Stimulated activated CD4-positive, alpha-beta T cell treated with anti-CD3 and anti-CD28 coated beads, Interleukin-12 subunit alpha, Interleukin-12 subunit beta, amount 100 ng/mL, for 24 hours (primary cell): ENCODE measurements around the gene CCNA1.

Experiments used
- DNase-seq, 2 experiments: peaks; one replicate each; pipeline ENCODE4 v3.0.0-alpha.2; 2020; ENCODE audit warnings: low read depth in 2 of 2

The CCNA1 gene

DNA sequence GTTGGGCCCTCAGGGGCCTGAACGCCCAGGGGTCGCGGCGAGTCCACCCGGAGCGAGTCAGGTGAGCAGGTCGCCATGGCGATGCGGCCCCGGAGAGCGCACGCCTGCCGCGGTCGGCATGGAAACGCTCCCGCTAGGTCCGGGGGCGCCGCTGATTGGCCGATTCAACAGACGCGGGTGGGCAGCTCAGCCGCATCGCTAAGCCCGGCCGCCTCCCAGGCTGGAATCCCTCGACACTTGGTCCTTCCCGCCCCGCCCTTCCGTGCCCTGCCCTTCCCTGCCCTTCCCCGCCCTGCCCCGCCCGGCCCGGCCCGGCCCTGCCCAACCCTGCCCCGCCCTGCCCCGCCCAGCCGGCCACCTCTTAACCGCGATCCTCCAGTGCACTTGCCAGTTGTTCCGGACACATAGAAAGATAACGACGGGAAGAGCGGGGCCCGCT is at the start of gene CCNA1:
TSS of gene CCNA1 (plus strand) at position 390 of the 439 bp plus-strand sequence. CDS start 562 bp downstream, outside the sequence.
- peak in 1 of 2 experiments; percentile 11 for DNase-seq

DNA sequence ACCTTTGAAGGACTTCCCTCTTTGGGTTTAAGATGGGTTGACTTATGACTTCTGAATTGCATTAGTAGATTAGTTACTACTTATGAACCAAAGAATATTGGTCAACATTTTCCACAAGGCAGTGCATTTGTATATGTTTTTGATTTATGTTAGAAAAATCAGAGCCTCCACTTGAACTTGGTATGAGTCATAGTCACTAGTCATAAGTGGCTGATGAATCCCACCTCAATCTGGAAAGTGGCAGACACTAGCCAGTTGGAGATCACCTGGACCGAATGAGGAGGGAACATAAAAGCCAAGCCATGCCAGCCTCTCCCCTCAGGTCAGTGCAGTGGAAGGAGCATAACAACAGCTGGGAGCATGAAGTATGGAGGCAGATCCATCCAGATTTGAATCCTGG is 46.8 kb upstream of the CCNA1 start:
- no peak for DNase-seq

DNA sequence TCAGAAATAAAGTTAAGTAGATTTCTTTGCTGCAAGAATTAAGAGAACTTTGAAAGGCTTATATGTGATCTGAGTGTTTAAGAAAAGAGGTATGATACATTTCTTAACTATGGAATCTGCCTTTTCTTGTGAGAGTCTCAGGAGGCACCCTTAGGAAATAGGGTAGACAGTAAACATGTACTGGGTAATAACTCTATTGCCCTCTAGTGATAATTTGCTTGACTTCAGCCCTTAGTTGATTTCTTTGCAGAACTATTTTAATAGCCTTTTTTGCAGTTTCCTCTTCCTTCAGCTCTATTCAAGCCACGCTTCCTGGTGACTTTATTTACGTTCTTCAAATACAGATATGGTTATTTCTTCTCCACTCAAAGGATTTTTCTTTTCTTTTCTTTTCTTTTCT is 37.0 kb upstream of the CCNA1 start:
- DNase-seq = no peak

DNA sequence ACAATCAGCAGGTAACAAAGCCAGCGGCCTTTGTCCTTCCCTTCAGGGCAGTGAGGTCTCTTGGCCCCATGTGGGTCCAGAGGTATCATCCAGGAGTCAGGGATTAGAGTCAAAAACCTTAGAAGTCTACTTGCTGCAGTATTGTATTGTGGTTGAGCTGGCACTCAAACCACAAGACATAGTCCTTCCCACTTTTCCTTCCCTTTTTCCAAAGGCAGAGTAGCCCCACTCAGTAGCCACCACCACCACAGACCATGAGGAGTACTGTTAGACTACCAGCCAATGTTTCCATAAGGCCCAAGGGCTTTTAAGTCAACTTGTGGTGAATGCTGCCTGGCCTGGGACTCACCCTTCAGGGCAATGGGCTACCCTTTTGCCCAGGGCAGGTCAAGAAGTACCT is 27.1 kb upstream of the CCNA1 start:
- no peak for DNase-seq

DNA sequence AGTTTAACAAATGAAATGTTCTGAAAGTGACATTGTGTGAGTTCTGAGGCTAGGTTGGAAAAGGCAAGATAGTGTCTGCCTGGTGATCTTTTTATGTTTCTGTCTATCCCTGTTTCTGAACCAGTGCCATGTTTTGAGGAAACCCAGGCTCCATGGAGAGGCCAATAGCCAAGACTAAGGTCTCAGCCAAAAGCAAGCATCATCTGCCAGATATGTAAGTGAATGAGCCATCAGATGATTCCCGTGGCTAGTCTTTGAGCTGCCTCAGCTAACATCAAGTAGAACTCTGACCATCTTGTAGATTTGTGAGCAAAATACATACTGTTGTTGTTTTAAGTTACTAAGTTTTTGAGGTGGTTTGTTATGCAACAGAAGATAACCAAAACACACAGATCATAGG is 19.6 kb upstream of the CCNA1 start:
- DNase-seq = no peak

DNA sequence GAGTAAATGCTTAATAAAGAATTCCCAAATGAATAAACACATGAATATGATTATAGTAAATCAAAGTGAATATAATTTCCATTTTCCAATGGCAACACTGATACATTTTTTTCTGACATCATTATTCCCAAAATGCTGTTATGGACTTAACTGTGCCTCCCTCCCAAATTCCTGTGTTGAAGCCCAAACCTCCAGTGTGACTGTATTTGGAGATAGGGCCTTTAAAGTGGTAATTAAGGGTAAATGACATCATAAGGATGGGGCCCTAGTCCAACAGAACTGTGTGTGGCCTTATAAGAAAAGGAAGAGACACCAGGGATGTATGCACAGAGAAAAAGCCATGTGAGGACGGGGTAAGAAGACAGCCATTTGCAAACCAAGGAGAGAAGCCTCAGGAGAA is 19.1 kb upstream of the CCNA1 start:
- DNase-seq = no peak

DNA sequence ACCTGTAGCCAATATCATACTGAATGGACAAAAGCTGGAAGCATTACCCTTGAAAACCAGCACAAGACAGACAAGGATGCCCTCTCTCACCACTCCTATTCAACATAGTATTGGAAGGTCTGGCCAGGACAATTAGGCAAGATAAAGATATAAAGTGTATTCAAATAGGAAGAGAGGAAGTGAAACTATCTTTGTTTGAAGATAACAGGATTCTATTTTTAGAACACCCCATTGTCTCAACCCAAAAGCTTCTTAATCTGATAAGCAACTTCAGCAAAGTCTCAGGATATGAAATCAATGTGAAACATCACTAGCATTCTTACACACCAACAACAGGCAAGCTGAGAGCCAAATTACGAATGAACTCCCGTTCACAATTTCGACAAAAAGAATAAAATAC is 17.8 kb upstream of the CCNA1 start:
- DNase-seq = no peak

DNA sequence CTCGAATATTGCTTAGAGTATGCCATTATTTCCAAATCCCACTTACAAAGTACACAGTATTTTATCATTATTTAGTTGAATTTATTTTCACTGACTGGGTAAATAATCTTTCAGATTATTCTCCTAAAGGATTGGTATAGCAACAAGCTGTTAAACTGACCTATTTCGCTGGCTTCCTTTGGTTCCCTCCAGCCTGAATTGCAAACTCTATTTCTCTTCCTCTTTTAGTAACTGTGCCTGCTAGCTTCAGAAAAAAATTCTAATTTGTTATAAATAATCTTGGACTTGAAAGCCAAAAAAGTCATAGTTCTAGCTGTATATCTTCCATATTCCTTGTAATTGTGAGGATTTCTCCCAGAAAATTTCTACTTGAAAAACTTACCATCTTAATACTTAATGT is 15.0 kb upstream of the CCNA1 start:
- no peak for DNase-seq

DNA sequence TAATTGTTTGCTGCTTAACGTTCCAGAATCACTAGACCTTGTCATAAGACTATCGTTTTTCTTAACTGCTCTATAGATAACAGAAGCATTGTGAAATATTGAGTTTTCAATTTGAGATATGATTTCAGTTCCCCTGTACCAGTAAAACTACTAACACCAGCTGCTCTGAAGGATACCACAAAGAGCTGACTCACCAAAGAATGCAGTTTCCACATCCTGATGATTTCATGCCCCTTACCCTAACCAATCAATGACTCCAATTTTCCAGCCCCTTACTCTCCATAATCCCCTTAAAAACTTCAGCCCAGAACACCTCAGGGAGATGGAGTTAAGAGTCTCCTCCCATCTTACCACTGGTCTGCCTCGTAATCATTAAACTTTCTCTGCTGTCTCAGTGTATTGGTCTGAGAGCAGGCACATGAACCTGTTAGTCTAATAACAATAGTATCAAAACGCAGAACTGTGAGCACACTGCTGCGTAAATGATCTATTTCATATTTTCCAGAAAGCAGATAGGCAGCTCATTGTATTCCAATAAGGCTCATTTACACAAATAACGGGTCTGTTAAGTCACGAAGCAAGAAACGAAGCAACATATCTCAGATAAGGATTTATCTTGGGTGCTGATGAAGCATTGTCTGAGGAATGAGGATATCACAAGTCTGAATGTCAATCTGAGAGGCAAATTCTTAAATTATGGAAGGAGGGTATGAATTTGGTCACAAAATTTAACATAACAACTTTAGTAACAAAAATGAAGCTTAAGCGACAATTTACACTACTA is 14.1 kb upstream of the CCNA1 start:
- DNase-seq = no peak

DNA sequence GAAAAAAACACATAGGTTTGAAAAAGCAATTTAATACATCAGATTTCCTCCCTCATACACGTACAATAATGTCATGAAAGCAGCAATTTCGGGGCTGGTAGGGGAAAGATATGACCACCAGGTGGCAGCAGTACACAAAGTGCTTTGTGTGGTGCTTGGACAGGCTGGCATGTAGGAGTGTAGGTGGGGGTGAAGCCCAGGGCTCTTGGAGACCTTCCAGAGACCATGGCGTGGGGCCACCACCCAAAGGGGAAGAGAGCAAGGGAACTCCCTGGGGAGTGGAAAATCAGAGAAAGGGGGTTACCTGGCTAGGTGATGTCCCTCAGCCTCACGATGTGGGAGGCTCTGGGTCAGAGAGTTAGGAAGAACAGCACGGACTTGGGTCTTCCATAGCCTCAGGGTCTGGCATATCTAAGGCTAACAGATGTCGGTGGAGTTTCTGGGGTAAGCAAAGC is 11.8 kb upstream of the CCNA1 start:
- DNase-seq = peak; percentile 30 to 58

DNA sequence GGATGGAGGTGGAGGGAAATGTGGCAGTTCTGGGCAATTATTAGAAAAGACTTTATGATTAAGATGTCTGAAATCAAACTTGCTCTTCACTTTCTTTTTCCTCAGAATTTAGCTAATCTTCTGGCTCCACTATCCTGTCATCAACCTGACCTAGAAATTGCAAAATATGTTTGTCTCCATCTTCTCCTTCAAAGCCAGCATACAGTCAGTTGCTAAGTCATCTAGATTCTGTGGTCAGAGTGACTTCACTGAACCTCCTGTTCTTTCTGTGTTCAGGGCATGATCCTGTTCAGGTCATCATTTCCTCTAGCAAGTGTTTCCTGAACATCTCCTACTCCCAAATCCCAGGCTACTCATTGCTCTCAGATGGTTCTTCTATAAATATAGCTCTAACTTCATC is 10.8 kb upstream of the CCNA1 start:
- no peak for DNase-seq

DNA sequence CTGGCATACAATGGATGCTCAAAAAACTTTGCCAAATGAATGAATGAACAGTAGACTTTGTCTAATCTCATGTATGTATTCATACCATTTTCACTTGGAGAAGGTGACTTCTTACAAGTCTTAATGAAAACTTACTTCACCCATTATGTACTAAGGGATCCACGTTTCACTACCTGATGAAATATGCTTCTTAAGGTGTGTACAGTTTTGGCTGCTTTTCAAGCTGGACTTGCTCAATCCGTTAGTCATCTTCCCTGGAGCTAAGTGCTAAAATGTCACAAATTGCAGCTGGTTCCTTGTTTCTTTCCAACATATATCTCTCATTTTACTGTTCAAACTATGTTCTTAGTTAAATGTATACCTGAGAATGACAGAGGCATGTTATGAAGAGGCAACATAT is 4.2 kb upstream of the CCNA1 start:
- no peak for DNase-seq

DNA sequence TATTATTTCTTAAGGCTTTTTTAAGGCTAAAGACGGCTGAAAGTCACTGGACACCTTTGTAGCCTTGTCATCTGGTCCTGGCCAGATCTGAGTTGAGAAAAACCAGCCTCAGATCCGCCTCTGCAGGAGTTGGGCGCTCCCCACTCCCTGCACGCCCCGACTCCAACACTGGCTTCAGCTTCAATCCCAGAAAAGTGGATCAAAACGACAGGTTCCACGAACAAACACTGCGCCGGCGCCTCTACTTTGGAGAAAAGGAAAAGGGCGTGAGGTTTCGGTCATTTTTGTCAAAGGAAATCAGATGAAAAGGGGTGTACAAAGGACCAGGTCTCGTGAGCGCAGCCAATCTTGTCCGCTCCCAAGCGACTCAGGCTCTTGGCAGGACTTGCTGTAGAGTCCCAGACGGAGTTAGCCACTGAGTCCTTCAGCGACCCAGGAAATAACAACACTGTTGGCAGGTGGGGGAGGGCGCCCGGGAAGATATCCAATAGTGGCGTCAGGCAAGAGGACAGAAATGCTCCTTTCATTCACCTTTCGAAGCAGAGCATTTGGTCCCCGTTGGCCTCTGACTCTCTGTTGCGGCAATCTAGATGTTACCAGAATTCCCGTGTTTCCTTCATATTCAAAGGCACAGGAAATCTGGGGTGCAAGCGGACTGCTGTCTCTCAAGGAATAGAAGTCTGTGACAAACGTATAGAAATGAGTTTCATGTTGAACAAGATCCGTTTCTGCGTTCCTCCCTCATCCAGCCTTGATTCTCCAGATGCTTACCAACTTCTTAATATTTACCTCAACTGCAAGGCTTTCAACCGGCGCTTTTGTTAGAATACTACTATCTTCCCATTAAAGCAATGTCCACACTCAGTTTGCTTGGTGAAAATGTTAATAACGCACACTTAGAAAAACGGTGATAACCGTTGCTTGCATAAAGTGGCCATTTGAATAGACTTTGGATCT is 1.8 kb upstream of the CCNA1 start:
- DNase-seq = no peak

DNA sequence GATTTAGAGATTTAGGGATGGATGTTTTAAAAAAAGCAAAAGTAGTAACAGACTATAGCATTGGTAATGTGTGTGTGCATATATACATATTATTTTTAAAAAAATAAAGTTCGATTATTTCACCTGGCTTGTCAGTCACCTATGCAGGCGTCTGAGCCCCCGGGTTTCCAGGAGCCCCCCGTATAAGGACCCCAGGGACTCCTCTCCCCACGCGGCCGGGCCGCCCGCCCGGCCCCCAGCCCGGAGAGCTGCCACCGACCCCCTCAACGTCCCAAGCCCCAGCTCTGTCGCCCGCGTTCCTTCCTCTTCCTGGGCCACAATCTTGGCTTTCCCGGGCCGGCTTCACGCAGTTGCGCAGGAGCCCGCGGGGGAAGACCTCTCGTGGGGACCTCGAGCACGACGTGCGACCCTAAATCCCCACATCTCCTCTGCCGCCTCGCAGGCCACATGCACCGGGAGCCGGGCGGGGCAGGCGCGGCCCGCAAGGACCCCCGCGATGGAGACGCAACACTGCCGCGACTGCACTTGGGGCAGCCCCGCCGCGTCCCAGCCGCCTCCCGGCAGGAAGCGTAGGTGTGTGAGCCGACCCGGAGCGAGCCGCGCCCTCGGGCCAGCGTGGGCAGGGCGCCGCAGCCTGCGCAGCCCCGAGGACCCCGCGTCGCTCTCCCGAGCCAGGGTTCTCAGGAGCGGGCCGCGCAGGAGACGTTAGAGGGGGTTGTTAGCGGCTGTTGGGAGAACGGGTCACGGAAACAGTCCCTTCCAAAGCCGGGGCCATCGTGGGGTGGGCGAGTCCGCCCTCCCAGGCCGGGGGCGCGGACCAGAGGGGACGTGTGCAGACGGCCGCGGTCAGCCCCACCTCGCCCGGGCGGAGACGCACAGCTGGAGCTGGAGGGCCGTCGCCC is 840 bp upstream of the CCNA1 start:
- DNase-seq = no peak

DNA sequence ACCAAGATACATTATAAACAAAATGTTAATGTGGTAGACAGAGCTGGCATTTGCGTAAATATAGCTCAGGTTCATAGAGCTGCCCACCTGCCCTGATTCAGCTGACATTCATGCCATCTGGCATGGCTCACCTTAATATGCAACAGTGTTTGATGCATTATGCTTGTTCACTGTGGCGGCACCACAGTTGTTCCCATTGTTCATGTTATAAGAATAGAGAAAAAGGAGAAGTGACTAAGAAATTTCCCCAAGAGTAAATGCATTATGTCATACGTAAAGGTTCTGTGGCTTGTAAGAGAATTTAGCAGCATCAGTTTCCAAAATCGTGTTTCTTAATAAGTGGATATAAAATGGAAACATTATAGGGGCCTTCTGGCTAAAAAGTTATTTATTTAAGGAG is 4.5 kb downstream of the CCNA1 start:
- no peak for DNase-seq

DNA sequence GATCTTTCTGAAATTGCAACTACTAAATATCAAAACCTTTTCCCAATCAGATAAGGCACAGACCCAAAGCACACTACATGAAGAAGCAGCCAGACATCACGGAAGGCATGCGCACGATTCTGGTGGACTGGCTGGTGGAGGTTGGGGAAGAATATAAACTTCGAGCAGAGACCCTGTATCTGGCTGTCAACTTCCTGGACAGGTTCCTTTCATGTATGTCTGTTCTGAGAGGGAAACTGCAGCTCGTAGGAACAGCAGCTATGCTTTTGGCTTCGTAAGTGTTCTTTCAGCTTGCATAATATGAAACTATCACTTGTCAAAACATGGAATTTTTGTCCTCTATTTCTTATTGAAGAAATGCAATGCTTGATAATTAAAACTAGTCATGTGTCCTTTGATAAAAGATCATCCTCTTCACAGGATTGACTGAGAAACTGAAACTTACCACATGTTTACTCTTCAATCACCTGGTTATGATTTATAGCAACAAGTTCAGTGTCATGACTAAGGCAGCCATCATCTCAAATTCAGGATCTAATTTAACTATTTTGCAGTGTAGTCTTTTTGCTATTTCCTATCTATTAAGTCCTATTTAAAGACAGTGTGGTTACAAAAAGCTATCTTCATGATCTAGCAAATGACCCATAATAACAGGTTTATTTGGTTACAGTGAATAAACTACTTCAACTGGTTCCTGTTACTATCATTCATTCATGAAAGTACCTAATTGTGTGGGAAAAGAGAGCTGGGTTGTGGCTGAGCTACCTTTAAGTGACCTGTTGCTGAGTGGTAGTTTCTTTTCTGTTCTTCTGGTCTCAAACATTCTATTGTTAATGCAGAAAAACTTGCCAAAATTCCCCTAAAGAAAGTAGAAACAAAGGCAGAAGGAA is 6.5 kb downstream of the CCNA1 start:
- DNase-seq = no peak

DNA sequence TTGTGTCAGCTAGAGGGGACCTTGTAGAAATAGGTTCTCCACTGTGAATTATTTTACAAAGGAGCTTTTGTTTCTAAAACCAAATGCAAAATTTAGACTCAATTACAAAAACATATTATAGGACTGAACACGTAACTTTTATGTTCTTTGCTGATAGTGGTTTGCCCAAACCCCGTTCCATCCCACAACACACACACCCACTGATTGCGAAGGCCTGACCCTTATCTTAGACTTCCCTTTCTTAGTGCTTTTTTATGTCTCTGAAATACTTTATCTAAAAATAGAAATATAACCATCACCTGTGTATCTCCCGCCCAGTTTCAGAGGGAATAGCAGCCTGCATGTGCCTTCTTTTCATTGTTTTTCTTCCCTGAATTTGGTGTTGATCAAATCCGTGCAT is 13.0 kb downstream of the CCNA1 start:
- DNase-seq = no peak

DNA sequence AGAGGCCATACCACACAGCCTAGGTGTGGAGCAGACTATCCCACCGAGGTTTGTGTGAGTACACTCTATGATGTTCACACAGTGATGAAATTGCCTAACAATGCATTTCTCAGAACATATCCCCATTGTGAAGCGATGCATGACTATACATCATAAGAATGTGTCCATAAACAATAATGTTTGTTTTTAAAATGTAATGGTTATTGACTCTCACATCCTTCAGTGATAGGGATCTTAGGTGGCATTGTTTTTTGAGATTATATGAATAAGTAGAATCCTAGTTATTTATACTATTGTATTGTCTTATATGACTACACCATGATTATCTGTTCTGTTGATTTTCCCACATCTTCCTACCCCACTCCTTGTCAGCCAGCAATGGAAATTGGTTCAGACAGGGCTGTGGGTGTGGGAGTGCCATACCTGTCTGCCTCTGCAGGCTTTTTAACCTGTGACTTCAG is 13.6 kb downstream of the CCNA1 start:
- DNase-seq = no peak

DNA sequence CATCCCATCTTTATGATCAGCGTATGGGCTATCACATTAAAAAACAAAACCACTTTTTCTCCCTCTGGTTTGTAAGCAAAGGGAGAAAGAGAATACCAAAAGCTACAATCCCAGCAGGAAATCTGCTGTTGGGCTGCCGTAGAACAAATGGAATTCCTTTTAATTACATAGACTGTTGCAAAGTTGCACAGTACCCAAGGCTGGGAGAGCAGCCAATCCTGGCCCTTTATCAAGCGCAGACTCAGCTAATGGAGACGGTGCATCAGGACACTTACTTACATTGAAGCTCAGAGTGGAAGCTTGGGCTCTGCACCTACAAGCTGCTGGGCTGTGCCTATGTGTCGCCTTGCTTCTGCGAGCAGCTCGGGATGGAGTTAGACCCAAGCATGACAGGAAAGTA is 15.2 kb downstream of the CCNA1 start:
- DNase-seq = no peak

DNA sequence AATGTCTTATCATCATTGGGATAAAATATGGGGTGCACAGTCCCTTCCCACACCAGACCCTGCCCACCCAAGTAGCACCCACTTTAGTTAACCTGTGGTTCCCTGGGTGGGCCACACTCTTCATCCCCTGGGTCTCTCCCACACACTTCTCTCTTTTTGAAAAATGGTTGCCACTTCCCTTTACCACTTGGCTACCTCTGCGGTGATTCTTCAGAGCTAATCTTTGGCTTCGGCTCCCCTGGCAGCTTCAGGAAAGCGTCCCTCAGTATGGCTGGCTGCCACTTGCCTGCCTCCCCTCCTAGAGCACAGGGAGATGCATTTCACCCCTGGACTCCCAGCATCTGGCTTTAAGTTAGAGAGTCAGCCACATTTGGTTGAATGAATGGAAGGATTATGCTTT is 18.2 kb downstream of the CCNA1 start:
- DNase-seq = no peak

DNA sequence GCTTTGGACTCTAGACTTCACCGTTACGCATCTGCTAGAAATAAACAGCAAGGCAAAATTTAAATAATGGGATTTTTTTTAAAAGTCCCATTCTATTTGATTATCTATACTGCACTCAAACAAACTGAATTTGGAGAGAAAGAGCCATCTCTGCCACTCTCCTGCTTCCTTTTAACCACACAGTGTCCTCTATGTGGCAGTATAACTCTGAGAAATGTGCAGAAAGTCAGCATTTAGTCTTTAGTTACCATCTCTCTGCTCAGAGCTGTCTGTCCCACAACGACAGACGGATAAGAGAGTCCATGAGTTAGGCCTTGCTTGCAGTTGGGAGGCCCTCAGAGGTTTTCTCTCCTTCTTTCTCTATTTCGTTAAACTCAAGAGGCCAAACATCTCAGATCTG is 21.2 kb downstream of the CCNA1 start:
- no peak for DNase-seq
